ENCODE results near the gene MYO1D.

DNA sequence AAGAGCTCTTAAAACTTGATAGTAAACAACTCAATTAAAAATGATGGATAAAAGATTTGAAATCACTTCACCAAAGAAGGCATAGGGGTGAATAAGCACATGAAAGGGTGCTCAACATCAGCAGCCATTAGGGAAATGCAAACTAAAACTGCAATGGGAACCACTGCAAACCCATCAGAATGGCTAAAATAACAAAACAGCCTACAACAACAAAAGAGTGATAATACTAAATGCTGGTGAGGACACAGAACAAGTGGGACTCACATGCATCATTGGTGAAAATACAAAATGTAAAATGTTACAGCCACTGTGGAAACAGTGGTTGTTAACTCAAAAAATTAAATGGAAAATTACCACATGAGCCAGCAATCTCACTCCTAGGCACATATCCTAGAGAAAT is 268.7 kb downstream of the MYO1D start:
- TF ChIP-seq, protein P1, sequence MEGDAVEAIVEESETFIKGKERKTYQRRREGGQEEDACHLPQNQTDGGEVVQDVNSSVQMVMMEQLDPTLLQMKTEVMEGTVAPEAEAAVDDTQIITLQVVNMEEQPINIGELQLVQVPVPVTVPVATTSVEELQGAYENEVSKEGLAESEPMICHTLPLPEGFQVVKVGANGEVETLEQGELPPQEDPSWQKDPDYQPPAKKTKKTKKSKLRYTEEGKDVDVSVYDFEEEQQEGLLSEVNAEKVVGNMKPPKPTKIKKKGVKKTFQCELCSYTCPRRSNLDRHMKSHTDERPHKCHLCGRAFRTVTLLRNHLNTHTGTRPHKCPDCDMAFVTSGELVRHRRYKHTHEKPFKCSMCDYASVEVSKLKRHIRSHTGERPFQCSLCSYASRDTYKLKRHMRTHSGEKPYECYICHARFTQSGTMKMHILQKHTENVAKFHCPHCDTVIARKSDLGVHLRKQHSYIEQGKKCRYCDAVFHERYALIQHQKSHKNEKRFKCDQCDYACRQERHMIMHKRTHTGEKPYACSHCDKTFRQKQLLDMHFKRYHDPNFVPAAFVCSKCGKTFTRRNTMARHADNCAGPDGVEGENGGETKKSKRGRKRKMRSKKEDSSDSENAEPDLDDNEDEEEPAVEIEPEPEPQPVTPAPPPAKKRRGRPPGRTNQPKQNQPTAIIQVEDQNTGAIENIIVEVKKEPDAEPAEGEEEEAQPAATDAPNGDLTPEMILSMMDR (conservative IDR thresholded peaks at IDR 0.05; ENCODE audit: low read length): no peak
- TF ChIP-seq EZH2phosphoT487 (IDR thresholded peaks at IDR 0.05; ENCODE audit: borderline replicate concordance, low read depth, low read length): no peak
